GM08714 (cell line): Measurements from ENCODE around the gene CSH1.
"Not testable (repeated sequence)": the region's sequence is repeated elsewhere in the genome, so short reads cannot be mapped to it uniquely, and the experiment has no call there.

ENCODE experiments used
- H3K4me3 ChIP-seq: fragments of 200-500 bp; sonication (Bioruptor generic); 2 replicates; pipeline ENCODE4 v1.5.1; 2014; ENCODE audit warnings: mild to moderate bottlenecking, low read length, inconsistent platforms
- ZNF274 ChIP-seq: IDR thresholded peaks from 2 replicates; pipeline ENCODE4 v1.6.1; 2012; ENCODE audit warnings: mild to moderate bottlenecking, low read depth, low read length

The CSH1 gene

GRCh38 chr17:63918305-63918704 is 21.9 kb upstream of the CSH1 start:
- no peak for TF ChIP-seq ZNF274

GRCh38 chr17:63917646-63918045 is 21.3 kb upstream of the CSH1 start:
- no peak for TF ChIP-seq ZNF274
- H3K4me3 ChIP-seq = no peak overlapping the region

More at GRCh38 chr17:63918305-63918704, 21.9 kb upstream of the CSH1 start:
- H3K4me3 ChIP-seq = no peak overlapping the region

DNA sequence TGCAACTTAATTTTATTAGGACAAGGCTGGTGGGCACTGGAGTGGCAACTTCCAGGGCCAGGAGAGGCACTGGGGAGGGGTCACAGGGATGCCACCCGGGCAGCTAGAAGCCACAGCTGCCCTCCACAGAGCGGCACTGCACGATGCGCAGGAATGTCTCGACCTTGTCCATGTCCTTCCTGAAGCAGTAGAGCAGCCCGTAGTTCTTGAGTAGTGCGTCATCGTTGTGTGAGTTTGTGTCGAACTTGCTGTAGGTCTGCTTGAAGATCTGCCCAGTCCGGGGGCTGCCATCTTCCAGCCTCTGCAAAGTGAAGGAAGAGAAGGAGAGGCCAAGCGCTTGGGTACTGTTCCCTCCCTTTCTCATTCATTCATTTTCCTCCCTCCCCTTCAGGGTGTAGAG is 20.8 kb upstream of the CSH1 start:
- not testable (repeated sequence) for H3K4me3 ChIP-seq

GRCh38 chr17:63916566-63917185 is 20.3 kb upstream of the CSH1 start:
- TF ChIP-seq ZNF274 = no peak
- H3K4me3 ChIP-seq = no peak overlapping the region

- not testable (repeated sequence) for H3K4me3 ChIP-seq
These were observed 19.4 kb upstream of the CSH1 start for GRCh38 chr17:63915753-63916152.

- TF ChIP-seq ZNF274 = no peak
- no peak overlapping the region for H3K4me3 ChIP-seq
These were observed 18.1 kb upstream of the CSH1 start for GRCh38 chr17:63914471-63914870.

DNA sequence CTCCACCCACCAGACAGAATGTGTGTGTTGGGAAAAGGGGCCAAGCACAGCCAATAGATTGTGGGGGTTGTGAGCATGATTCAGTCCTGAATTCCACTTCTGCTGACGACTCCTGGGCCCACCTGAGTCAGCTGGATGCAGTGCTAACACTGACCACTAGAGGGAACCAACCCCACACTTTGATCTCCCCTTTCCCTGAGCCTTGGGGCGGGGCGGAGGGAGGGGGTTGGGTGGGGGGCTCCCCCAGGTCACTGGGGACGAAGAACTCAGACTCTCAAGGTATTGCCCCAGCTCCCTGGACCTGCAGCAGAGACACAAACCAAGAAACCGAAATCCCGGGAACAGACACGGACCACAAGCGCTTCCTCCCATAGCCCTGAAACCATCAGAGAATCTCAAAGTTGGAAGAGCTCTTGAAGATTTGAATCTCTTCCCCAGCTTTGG is 15.3 kb upstream of the CSH1 start:
- no peak for TF ChIP-seq ZNF274
- no peak overlapping the region for H3K4me3 ChIP-seq

DNA sequence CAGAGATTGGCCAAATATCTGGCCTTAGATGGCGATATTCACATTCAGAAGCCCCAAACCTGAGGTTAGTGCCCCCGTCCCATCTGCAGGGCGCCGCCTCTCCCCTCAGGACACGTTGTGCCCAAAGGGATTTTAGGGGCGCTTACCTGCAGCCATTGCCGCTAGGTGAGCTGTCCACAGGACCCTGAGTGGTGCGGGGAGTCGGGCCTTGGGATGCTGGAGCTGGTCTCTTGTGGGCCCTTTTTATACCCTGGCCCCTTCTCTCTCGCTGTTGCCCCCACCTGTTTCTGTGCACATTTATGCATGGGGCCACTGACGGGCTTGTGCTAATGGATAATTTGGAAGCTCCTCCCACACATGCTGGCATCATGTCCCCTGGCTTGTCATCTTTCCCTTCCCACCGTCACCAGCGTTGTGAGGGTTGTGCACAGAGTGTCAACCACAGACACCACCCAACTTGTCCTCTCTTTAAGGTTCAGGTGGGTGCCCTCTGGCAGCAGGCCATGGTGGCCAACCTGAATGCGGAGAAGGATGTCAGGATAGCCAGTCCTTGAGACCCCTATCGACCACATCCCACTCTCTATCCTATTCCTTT is 14.8 kb upstream of the CSH1 start, which contains the start of gene CSHL1:
CSHL1 (minus strand) TSS at position 218 of the 595 bp plus-strand sequence; CDS start at position 156, 62 bp downstream.
- TF ChIP-seq ZNF274 = no peak

GRCh38 chr17:63910096-63910495 is 13.7 kb upstream of the CSH1 start:
- H3K4me3 ChIP-seq = no peak overlapping the region
- no peak for TF ChIP-seq ZNF274

More for the DNA sequence above, 14.8 kb upstream of the CSH1 start, which contains the start of gene CSHL1:
- H3K4me3 ChIP-seq = no peak within 1 kb of the TSS

DNA sequence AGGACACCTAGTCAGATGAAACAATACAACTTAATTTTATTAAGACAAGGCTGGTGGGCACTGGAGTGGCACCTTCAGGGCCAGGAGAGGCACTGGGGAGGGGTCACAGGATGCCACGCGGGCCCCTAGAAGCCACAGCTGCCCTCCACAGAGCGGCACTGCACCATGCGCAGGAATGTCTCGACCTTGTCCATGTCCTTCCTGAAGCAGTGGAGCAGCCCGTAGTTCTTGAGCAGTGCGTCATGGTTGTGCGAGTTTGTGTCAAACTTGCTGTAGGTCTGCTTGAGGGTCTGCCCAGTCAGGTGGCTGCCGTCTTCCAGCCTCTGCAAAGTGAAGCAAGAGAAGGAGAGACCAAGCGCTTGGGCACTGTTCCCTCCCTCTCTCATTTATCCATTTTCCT is 13.2 kb upstream of the CSH1 start:
- H3K4me3 ChIP-seq = not testable (repeated sequence)

DNA sequence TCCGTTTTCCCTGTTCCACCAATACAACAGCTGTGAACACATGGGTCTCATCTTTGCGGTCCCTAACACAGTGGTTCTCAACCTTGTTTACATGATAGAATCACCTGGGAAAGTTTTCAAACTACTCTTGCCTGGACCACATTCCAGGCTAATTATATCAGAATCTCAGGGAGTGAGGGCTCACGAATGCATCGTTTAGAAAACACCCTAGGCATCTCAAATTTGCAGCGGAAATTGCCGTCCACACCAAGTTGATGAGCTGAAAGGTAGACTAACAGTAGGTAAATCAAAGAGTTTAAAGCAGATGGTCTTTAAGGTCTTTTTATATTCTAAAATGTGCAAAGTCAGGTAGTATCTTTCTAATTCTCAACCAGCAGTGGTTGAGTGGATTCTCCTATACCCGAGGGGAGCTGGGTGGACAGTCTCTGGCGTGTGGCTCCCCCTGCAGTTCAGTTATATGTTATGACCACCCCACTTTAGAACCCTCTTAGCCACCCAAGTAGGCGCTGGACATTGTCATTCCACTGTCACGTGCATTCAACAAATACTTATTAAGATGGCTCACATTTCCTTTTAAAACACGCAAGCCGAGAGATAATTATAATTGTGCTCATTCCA is 10.9 kb upstream of the CSH1 start:
- H3K4me3 ChIP-seq = not testable (repeated sequence)

- not testable (repeated sequence) for H3K4me3 ChIP-seq
These were observed 8.4 kb upstream of the CSH1 start for GRCh38 chr17:63904796-63905195.

DNA sequence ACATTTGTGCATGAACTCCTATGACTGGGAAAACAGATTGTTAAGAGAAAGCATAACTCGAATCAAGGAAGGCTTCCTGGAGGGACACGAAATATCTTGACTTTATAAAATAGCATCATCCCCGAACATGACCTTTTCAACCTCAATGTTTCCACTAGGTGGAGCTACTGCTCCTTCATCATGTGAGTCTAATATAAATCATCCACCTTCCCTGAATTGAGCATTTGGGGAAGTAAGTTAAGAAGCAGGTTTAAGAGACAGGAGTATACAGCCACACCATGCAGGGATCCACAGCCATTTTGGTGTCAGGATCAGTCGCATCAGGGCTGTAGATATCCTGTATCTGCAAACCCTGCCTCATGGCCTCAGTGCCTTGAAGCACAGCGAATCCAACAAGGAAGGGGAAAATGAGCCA is 7.4 kb upstream of the CSH1 start:
- not testable (repeated sequence) for H3K4me3 ChIP-seq

DNA sequence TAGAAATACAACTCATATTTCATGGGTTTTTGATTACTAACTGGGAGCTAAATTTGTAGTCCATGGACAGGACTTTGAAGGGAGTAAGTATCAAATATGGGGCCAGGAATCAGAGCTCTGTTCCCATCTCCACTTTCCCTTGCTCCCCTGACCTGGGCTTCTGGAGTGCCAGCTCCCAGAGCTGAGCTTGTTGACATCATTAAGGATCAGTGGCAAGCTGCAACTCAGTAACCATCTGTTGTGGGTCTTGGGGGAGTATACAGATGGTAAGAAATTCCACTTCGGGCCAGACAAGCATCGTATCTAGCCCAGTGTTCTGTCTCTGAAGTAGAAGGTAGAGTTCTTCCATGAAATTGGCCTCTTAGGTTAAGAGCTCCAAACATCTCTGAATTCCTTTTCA is 5.6 kb upstream of the CSH1 start:
- H3K4me3 ChIP-seq = not testable (repeated sequence)

GRCh38 chr17:63898899-63899798 is 2.8 kb upstream of the CSH1 start:
- not testable (repeated sequence) for H3K4me3 ChIP-seq

- not testable (repeated sequence) for H3K4me3 ChIP-seq
These were observed 1.6 kb downstream of the CSH1 start for GRCh38 chr17:63894821-63895220.

GRCh38 chr17:63894021-63894420 is 2.4 kb downstream of the CSH1 start:
- not testable (repeated sequence) for H3K4me3 ChIP-seq

DNA sequence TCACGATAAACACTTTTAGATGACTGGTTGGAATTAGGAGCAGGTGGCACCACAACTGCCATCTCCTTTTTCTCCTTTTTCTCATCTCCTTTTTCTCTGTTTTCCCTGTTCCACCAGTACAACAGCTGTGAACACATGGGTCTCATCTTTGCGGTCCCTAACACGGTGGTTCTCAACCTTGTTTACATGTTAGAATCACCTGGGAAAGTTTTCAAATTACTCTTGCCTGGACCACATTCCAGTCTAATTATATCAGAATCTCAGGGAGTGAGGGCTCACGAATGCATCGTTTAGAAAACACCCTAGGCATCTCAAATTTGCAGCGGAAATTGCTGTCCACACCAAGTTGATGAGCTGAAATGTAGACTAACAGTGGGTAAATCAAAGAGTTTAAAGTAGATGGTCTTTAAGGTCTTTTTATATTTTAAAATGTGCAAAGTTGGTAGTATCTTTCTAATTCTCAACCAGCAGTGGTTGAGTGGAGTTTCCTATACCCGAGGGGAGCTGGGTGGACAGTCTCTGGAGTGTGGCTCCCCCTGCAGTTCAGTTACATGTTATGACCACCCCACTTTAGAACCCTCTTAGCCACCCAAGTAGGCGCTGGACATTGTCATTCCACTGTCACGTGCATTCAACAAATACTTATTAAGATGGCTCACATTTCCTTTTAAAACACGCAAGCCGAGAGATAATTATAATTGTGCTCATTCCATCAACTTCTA is 3.9 kb downstream of the CSH1 start:
- H3K4me3 ChIP-seq = not testable (repeated sequence)

DNA sequence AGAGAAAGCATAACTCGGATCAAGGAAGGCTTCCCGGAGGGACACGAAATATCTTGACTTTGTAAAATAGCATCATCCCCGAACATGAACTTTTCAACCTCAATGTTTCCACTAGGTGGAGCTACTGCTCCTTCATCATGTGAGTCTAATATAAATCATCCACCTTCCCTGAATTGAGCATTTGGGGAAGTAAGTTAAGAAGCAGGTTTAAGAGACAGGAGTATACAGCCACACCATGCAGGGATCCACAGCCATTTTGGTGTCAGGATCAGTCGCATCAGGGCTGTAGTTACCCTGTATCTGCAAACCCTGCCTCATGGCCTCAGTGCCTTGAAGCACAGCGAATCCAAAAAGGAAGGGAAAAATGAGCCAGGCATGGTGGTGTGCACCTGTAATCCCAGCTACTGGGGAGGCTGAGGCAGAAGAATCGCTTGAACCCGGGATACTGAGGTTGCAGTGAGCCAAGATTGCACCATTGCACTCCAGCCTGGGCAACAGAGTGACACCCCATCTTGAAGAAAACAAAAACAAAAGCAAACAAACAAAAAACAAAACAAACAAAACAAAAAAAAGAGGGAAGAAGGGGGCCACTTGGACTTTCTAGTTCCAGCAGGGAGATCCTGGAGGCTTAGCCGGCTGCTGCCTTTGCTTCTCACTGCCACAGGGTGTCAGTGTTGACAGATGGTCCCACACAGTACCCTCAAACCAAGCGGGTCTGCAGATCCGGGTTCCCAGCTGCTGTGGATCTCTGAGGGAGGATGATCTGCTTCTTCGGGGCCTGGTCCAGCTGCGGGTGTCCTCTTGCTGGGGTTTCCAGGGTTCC is 7.1 kb downstream of the CSH1 start:
- H3K4me3 ChIP-seq = not testable (repeated sequence)
